ENCODE results near the gene CEP83. TPM values are rescaled to one million over a fixed set of nuclear protein-coding genes. Genes with fewer than 3 reads are reported as not detected.
A peak's percentile ranks its signal among the peaks of the same experiment; 100 is the strongest.

Gene CEP83
- total RNA-seq, 1 experiment from 2014 or later, result 26.2 TPM

- TF ChIP-seq AR (CRISPR knock-in tag; IDR thresholded peaks at IDR 0.05), result no peak
- no peak for TF ChIP-seq TEAD4 (CRISPR knock-in tag; IDR thresholded peaks at IDR 0.05)
- no peak for TF ChIP-seq ZNF423 (CRISPR knock-in tag; IDR thresholded peaks at IDR 0.05)
- no peak for TF ChIP-seq FOXK1 (CRISPR knock-in tag; IDR thresholded peaks at IDR 0.05)
Measured at GRCh38 chr12:94416613-94417012, 43.1 kb downstream of the CEP83 start (continued).

GRCh38 chr12:94415066-94415465 is 44.6 kb downstream of the CEP83 start:
- DNase-seq (ENCODE audit: low spot score) (no peak), ATAC-seq (no peak)
- TF ChIP-seq ETV6 (CRISPR knock-in tag; IDR thresholded peaks at IDR 0.05) (no peak), PREB (CRISPR knock-in tag; IDR thresholded peaks at IDR 0.05; ENCODE audit: borderline replicate concordance) (no peak)
- CTCF ChIA-PET, result no interaction called here
- H3K27me3 Mint-ChIP-seq (ENCODE audit: low read depth), result no peaks in the 10 kb centered on the region
- no peak overlapping the region for H3K4me3 Mint-ChIP-seq
- H3K4me1 Mint-ChIP-seq, result peaks cover 18% of the 10 kb centered on the region
- peaks cover 13% of the 10 kb centered on the region for H3K9me3 Mint-ChIP-seq
- H3K36me3 Mint-ChIP-seq, result peaks cover 14% of the 10 kb centered on the region
- POLR2A ChIA-PET, result no interaction called here
- no peak overlapping the region for H3K27ac Mint-ChIP-seq

- CTCF ChIA-PET, result interaction anchor here (0.7 kb wide), 1 partner anchor 24 kb away, joined by 3 read pairs; no protein-coding TSS in a partner anchor
- peaks cover 5% of the 10 kb centered on the region for H3K4me1 Mint-ChIP-seq
Measured at GRCh38 chr12:94405413-94406116, 54.1 kb downstream of the CEP83 start.

More at GRCh38 chr12:94405413-94406116, 54.1 kb downstream of the CEP83 start:
- ATAC-seq (no peak), DNase-seq (ENCODE audit: low spot score) (no peak)
- Mint-ChIP-seq H3K4me3 (no peak overlapping the region), H3K36me3 (peaks cover 14% of the 10 kb centered on the region), H3K27me3 (ENCODE audit: low read depth) (no peaks in the 10 kb centered on the region), H3K9me3 (peaks cover 2% of the 10 kb centered on the region; the same call in 1 of the 2 replicates), H3K27ac (peak overlapping the region; percentile 48; the same call in 1 of the 2 replicates)
- TF ChIP-seq ZNF671 (CRISPR knock-in tag; IDR thresholded peaks at IDR 0.05), result no peak
- TF ChIP-seq GRHL2 (CRISPR knock-in tag; IDR thresholded peaks at IDR 0.05; ENCODE audit: insufficient replicate concordance, severe bottlenecking), result no peak
- TF ChIP-seq ARID4B (CRISPR knock-in tag; IDR thresholded peaks at IDR 0.05; ENCODE audit: borderline replicate concordance), result no peak
- no peak for TF ChIP-seq ZMAT4 (CRISPR knock-in tag; IDR thresholded peaks at IDR 0.05)
- no peak for TF ChIP-seq ATF2 (CRISPR knock-in tag; IDR thresholded peaks at IDR 0.05; ENCODE audit: borderline replicate concordance, low read depth)
- no peak for TF ChIP-seq ZBTB43 (CRISPR knock-in tag; IDR thresholded peaks at IDR 0.05)
- TF ChIP-seq NR1H2 (CRISPR knock-in tag; IDR thresholded peaks at IDR 0.05), result no peak
- TF ChIP-seq IRF2 (CRISPR knock-in tag; IDR thresholded peaks at IDR 0.05; ENCODE audit: borderline replicate concordance, low read depth), result no peak
- TF ChIP-seq GTF2I (CRISPR knock-in tag; conservative IDR thresholded peaks at IDR 0.05), result no peak
- TF ChIP-seq FOXJ3 (CRISPR knock-in tag; IDR thresholded peaks at IDR 0.05; ENCODE audit: borderline replicate concordance), result no peak
- no peak for TF ChIP-seq SMAD3 (CRISPR knock-in tag; IDR thresholded peaks at IDR 0.05; ENCODE audit: borderline replicate concordance)
- TF ChIP-seq HMGXB4 (CRISPR knock-in tag; IDR thresholded peaks at IDR 0.05), result no peak
- no peak for TF ChIP-seq ZNF219 (CRISPR knock-in tag; IDR thresholded peaks at IDR 0.05; ENCODE audit: borderline replicate concordance)
- POLR2A ChIA-PET, result no interaction called here
